Fibroblast of mammary gland (primary cell): ENCODE measurements around the gene MIEF2.

Experiments used
- DNase-seq: peaks from one replicate; pipeline ENCODE4 v3.0.0-alpha.2; 2010; ENCODE audit warnings: low read depth
- H3K4me3 ChIP-seq: 2 replicates; pipeline ENCODE4 v1.5.1; 2011; ENCODE audit warnings: low read depth, mild to moderate bottlenecking, low read length, moderate library complexity; ENCODE audit not compliant: control insufficient read depth
- CTCF ChIP-seq: conservative IDR thresholded peaks from 2 replicates; pipeline ENCODE4 v1.5.1; 2011; ENCODE audit warnings: low read depth, low read length, inconsistent platforms; ENCODE audit not compliant: control insufficient read depth, insufficient read depth

The MIEF2 gene

GRCh38 chr17:18254888-18255649 is 5.4 kb upstream of the MIEF2 start:
- no peak overlapping the region for H3K4me3 ChIP-seq
- TF ChIP-seq CTCF, result no peak
- no peak for DNase-seq

- no peak for TF ChIP-seq CTCF
- H3K4me3 ChIP-seq, result no peak overlapping the region
- no peak for DNase-seq
Measured at GRCh38 chr17:18256351-18256750, 4.1 kb upstream of the MIEF2 start.

DNA sequence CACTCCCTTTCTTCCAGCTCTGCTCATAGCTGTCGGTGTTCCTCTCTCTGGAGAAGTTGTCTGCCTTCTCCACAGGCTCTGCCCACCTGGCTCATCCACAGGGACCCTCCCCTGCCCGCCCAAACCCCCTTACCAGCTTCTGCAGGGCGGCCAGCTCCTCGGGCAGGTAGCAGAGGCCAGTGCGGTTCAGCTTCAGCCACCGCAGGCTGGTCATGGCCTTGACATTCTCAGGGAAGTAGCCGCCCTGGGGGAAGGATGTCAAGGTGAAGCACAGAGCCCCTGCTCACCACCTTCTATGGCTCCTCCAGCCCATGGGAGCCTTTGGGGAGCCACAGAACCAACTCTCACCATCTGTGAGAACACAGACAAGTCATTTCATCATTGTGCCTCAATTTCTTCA is 3.7 kb upstream of the MIEF2 start:
- TF ChIP-seq CTCF, result no peak
- H3K4me3 ChIP-seq, result no peak overlapping the region
- DNase-seq, result no peak

GRCh38 chr17:18257268-18257981 is 3.0 kb upstream of the MIEF2 start:
- TF ChIP-seq CTCF, result no peak
- DNase-seq, result no peak

DNA sequence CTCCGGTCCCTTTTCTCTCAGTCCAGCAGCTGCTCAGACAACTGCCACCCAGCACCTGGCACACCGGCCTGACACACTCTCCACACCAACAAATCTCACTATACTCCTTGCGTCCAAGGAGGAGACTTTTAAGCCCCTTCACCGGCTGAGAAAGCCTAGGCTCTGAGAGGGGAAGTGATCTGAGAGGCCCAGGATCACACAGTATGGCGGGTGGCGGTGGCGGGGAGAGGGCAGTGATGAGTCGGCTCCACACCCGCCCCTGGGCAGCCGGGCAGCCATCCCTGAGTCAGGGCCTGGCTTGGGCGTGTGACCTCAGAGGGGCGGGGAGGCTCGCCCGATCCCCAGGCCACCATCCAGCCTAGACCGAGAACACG is 2.5 kb upstream of the MIEF2 start:
- peak; percentile 77 for DNase-seq
- TF ChIP-seq CTCF, result no peak
- H3K4me3 ChIP-seq, result peak overlapping the region; percentile 83

More at GRCh38 chr17:18257268-18257981, 3.0 kb upstream of the MIEF2 start:
- peak overlapping the region; percentile 83 for H3K4me3 ChIP-seq

DNA sequence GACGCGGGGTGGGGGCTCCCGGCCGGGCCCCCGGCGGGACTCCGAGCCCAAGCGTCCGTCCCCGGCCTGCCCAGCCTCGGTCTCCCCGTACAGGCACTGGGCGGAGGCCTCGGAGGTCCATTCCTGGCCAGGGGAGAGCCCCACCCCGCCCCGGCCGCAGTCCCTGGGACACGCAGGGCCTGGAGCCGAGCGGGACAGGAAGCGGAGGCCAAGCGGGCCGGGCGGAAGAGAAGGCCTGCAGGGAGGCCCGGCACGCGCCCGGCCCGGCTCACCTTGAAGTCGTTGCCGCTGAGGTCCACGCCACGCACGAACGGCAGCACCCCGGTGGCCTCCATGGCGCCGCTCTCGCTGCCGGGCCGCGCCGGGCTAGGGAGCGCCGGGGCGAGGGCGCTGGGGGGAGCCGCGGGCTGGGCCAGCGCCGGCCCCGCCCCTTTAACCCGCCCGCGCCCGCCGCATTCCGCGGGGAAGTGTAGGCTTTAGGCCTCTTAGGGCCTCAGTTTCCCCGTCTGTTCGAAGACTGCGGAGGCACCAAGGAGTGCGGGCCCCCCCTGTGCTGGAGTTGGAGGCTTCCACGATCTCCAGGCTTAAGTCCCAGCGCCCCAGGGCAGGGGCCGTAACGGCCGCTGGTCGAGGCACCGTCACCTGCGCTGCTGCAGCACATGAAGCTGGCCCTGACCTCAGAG is 2.0 kb upstream of the MIEF2 start, which contains the start of gene FLII:
TSS of gene FLII (minus strand) at position 383 of the 683 bp plus-strand sequence. CDS start at position 335, 48 bp downstream.
- DNase-seq, result no peak
- peak within 1 kb of the TSS; percentile 83 for H3K4me3 ChIP-seq
- no peak for TF ChIP-seq CTCF
